Astrocyte of the spinal cord (primary cell): ENCODE measurements around the gene EGFLAM.

ENCODE experiments used
- DNase-seq: peaks from one replicate; pipeline ENCODE4 v3.0.0; 2011; ENCODE audit warnings: low read depth, low spot score
- H3K4me3 ChIP-seq: 2 replicates; pipeline ENCODE4 v1.5.1; 2011; ENCODE audit warnings: low read depth, mild to moderate bottlenecking, low read length, moderate library complexity
- CTCF ChIP-seq: IDR thresholded peaks from 2 replicates; pipeline ENCODE4 v1.5.1; 2012; ENCODE audit warnings: low read depth, mild to moderate bottlenecking, low read length, inconsistent platforms
- in situ Hi-C: cut with HindIII; loops from 2 replicates; pipeline ENCODE4 v1.10.0; 2017; ENCODE audit warnings: low sequenced_read_pairs

Gene EGFLAM

GRCh38 chr5:38447786-38448185, 189.4 kb downstream of the EGFLAM start:
- no peak for DNase-seq
- TF ChIP-seq CTCF: no peak
- H3K4me3 ChIP-seq: no peak overlapping the region
- in situ Hi-C loops: no loop called here

- no peak for DNase-seq
- no peak for TF ChIP-seq CTCF
- H3K4me3 ChIP-seq: no peak overlapping the region
- in situ Hi-C loops: no loop called here
Measured at GRCh38 chr5:38448568-38449350, 190.4 kb downstream of the EGFLAM start.

- no peak overlapping the region for H3K4me3 ChIP-seq
- in situ Hi-C loops: no loop called here
- no peak for TF ChIP-seq CTCF
- no peak for DNase-seq
Measured at GRCh38 chr5:38450627-38451026, 192.3 kb downstream of the EGFLAM start.

- no peak for DNase-seq
- no peak overlapping the region for H3K4me3 ChIP-seq
- TF ChIP-seq CTCF: no peak
- in situ Hi-C loops: no loop called here
Measured at GRCh38 chr5:38451074-38451725, 192.8 kb downstream of the EGFLAM start.

GRCh38 chr5:38452201-38452600, 193.8 kb downstream of the EGFLAM start:
- no peak for TF ChIP-seq CTCF
- no peak overlapping the region for H3K4me3 ChIP-seq
- in situ Hi-C loops: no loop called here
- no peak for DNase-seq

GRCh38 chr5:38453506-38453905, 195.1 kb downstream of the EGFLAM start:
- in situ Hi-C loops: no loop called here
- no peak overlapping the region for H3K4me3 ChIP-seq

More at GRCh38 chr5:38453506-38453905, 195.1 kb downstream of the EGFLAM start:
- peak; percentile 25 for DNase-seq
- no peak for TF ChIP-seq CTCF
